Loucy (cell line): ENCODE measurements around the gene PCDHGC5.

Source experiments
- EZH2phosphoT487 ChIP-seq: fragments of 200-600 bp; IDR thresholded peaks from 2 replicates; pipeline ENCODE4 v1.6.1; 2018; ENCODE audit warnings: antibody characterized with exemption, mild to moderate bottlenecking, moderate library complexity, borderline replicate concordance
- TF ChIP-seq, protein P1 (sequence below): fragments of 200-600 bp; sonication (generic); conservative IDR thresholded peaks from 2 replicates; pipeline ENCODE4 v1.5.1; 2014; ENCODE audit warnings: mild to moderate bottlenecking, antibody characterized with exemption, low read length

DNA sequence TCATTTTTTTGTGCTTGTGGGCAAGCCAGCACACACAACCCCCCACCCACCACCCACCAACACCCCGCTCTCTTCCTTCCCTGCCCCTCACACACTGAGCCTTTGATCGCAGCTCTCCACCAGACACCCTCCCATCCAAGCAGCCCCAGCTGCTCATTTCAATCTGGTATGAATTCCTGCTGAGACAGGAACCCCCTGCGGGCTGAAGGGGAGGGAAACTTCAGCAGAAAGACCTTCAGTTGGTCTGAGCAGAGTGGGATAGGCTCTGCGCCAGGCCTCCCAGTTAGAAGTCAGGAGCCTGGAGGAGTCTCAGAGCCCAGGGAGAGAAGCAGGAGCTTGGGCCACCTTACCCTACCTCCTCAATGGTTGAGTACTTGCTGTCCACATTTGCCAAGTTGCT lies 7.2 kb downstream of the PCDHGC5 start:
- TF ChIP-seq, protein P1, sequence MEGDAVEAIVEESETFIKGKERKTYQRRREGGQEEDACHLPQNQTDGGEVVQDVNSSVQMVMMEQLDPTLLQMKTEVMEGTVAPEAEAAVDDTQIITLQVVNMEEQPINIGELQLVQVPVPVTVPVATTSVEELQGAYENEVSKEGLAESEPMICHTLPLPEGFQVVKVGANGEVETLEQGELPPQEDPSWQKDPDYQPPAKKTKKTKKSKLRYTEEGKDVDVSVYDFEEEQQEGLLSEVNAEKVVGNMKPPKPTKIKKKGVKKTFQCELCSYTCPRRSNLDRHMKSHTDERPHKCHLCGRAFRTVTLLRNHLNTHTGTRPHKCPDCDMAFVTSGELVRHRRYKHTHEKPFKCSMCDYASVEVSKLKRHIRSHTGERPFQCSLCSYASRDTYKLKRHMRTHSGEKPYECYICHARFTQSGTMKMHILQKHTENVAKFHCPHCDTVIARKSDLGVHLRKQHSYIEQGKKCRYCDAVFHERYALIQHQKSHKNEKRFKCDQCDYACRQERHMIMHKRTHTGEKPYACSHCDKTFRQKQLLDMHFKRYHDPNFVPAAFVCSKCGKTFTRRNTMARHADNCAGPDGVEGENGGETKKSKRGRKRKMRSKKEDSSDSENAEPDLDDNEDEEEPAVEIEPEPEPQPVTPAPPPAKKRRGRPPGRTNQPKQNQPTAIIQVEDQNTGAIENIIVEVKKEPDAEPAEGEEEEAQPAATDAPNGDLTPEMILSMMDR: no peak
- no peak for TF ChIP-seq EZH2phosphoT487
